Measurements from ENCODE around the gene USPL1.
"Not testable (repeated sequence)": the region's sequence is repeated elsewhere in the genome, so short reads cannot be mapped to it uniquely, and the experiment has no call there.

Gene USPL1

GRCh38 chr13:30617315-30618185 lies at the start of gene USPL1:
Gene USPL1, plus strand, starts transcription at chr13:30617920. Its CDS starts 3,221 bp downstream, at chr13:30621141.
- DNase-seq (ENCODE audit: low read depth in 2 of 2) = peak; percentile 99

DNA sequence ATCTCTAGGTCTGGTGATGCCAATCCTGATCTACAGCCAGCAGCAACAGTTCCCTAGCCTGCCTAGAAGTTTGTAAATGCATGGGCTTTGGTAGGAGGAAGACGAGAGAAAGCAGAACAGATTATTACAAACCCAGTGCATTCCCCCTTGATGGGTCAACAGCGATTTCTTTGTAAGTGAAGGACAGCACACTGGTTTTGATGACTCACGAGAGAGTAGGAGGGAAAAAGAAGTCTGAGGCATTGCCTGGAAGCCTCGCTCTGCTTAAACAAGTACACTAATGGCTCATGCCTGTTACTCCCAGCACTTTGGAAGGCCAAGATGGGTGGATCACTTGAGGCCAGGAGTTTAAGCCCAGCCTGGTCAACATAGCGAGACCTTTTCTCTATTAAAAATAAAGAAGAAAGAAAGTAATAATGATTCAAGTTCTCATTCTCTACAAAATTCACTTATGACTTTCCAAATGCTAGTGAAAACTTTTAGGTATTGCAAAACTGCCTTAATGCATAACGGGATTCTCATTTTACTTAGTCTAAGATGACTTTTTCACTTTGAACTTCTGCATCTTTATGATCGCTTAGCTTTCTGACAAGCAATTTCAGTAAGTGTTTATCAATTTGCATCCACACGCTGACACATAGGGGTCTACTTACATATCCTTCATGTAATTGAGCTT lies 47.7 kb upstream of the USPL1 start:
- peak; percentile 82 to 84 for DNase-seq (ENCODE audit: low read depth in 2 of 2)

DNA sequence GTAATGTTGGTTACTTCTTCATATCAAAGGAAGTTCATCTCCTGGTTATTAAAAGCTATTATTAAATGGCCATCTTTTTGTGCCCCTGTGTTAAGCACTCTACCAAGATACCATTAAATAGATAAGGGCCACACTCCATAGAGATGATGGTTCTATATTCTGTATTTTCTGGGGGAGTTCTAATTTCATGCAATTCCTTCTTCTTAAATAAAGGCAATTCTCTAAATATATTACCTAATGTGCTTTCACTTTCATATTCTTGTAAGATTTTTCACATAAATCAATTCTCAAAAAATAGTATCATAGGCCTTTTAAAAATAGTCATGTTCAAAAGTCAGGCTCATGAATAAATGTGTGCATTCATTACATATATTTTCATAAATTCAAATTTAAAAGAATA lies 47.0 kb upstream of the USPL1 start:
- no peak for DNase-seq (ENCODE audit: low read depth in 2 of 2)

- DNase-seq (ENCODE audit: low read depth in 2 of 2) = peak in 1 of 2 experiments; percentile 27
Measured at GRCh38 chr13:30572859-30573275, 44.9 kb upstream of the USPL1 start.

- no peak for DNase-seq (ENCODE audit: low read depth in 2 of 2)
Measured at GRCh38 chr13:30576528-30576927, 41.2 kb upstream of the USPL1 start.

- peak; percentile 44 to 52 for DNase-seq (ENCODE audit: low read depth in 2 of 2)
Measured at GRCh38 chr13:30577401-30577852, 40.3 kb upstream of the USPL1 start.

DNA sequence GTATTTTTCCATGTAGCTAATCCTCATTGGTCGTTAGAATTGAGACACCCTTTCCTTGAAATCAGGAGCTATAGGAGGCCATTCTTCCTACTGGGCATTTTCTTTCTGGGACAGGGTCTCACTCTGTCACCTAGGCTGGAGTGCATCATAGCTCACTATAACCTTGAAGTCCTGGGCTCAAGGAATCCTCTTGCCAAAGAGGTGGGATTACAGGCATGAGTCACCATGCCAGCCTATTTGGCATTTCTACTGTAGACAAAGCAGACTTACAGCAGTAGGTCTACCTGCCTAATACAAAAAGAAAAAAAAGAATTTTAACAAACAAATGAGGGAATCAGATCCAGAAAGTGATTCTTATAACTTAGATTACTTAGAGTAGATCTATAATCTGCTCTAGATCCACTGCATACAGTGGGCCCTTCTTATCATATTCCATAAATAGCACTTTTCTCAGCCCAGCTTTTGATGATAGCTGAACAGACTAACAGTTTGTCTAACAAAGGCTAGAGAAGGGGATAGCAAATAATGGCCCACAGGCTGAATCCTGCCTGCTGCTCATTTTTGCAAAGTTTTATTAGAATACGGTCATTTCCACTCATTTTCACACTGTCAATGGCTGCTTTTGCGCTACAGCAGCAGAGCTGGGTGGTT lies 36.7 kb upstream of the USPL1 start:
- DNase-seq (ENCODE audit: low read depth in 2 of 2) = no peak

DNA sequence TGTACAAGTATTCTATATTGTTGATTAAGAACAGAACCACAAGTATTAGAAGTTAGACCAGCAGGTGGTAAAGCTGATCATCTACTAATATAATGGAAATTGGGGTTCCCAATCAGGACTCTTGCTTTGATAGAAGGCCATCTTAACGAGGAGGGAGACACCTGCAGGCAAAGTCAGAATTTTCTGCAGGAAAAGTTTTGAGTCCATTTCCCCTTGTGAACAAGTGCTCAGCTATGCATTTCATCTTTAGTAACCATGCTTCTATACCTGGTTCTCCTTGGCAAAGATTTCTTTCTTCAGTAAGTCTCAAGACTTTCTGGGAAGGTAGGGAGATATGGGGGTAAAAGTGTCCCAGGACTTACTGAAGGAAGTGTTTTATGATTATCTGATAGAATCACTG lies 36.1 kb upstream of the USPL1 start:
- no peak for DNase-seq (ENCODE audit: low read depth in 2 of 2)

DNA sequence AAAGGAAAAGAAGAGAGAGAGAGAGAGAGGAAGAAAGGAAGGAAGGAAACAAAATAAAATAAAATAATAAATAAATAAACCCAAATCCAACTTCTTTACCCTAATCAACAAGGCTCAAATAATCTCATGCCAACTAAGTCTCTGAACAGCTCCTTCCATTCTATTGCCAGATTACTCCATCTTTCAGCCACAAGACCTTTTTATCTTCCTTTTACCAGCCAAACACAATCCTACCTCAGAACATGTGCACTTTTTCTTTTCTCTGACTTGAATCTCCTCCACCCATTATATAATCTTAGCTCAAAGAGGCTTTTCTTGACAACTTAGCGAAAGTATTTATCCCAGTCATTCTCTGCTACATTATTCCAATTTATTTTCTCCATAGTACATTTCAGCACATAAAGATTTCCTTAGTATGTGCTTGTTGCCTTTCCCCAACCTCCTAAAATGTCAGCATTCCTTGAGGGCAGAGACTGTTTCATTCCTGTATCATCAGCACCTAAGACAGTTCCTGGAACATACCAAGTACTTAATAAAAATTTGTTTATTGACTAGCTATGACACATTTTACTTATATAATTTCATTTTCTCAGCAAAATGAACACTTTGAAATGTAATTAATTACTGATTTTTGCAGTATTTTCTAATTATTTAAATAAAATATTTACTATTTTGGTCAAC lies 33.5 kb upstream of the USPL1 start:
- DNase-seq (ENCODE audit: low read depth in 2 of 2) = no peak

- no peak for DNase-seq (ENCODE audit: low read depth in 2 of 2)
Measured at GRCh38 chr13:30585748-30586262, 31.9 kb upstream of the USPL1 start.

GRCh38 chr13:30587231-30587630 lies 30.5 kb upstream of the USPL1 start:
- DNase-seq (ENCODE audit: low read depth in 2 of 2) = no peak

DNA sequence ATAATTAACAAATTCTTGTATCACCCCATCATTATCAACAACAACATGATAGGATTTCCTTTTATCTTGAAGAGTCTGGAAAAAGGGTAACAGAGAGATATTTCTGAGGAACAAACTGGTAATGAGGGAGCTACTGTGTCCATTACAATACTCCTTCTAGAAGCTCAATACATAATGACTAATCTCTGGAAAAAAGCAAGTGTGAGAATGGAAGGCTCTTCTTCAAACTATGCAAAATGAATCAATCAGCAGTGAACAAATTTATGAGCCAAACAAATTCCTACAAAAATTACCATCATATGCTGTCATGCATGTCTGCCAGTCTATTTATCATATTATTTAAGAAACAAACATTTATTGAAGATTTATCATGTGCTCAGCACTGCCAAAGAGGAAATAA lies 30.0 kb upstream of the USPL1 start:
- DNase-seq (ENCODE audit: low read depth in 2 of 2) = no peak

GRCh38 chr13:30593001-30593400 lies 24.7 kb upstream of the USPL1 start:
- no peak for DNase-seq (ENCODE audit: low read depth in 2 of 2)

- no peak for DNase-seq (ENCODE audit: low read depth in 2 of 2)
Measured at GRCh38 chr13:30600496-30600895, 17.2 kb upstream of the USPL1 start.

GRCh38 chr13:30601836-30602235 lies 15.9 kb upstream of the USPL1 start:
- no peak for DNase-seq (ENCODE audit: low read depth in 2 of 2)

GRCh38 chr13:30605052-30605451 lies 12.7 kb upstream of the USPL1 start:
- DNase-seq (ENCODE audit: low read depth in 2 of 2) = no peak

DNA sequence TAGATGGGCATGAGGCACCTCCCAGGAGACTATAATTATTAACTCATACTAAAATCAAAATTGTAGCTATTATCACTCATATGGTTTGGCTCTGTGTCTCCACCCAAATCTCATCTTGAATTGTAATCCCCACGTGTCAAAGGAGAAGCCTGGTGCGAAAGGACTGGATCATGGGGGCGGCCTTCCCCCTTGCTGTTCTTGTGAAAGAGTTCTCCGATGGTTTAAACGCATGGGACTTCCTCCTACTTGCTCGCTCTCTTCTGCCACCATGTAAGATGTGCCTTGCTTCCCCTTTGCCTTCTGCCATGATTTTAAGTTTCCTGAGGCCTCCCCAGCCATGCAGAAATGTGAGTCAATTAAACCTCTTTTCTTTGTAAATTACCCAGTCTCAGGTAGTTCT lies 10.5 kb upstream of the USPL1 start:
- DNase-seq (ENCODE audit: low read depth in 2 of 2) = not testable (repeated sequence)

DNA sequence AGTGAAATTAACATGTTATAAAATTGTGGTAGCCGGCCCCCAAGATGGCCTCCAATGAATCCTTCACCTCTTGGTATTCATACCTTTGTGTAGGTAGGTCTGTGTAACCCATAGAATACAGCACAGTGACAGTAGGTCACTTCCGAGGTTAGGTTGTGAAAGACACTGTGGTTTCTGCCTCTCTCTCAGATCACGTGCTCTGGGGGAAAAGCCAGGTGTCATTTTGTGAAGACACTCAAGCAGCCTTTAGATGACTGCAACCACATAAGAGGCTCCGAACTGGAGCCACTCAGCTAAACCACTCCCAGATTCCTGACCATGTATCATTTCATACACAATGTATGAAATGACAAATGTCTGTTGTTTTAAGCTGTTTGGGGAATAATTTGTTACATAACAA lies 9.8 kb upstream of the USPL1 start:
- DNase-seq (ENCODE audit: low read depth in 2 of 2) = no peak

GRCh38 chr13:30608364-30608763 lies 9.4 kb upstream of the USPL1 start:
- DNase-seq (ENCODE audit: low read depth in 2 of 2) = no peak

- no peak for DNase-seq (ENCODE audit: low read depth in 2 of 2)
Measured at GRCh38 chr13:30610311-30610710, 7.4 kb upstream of the USPL1 start.

DNA sequence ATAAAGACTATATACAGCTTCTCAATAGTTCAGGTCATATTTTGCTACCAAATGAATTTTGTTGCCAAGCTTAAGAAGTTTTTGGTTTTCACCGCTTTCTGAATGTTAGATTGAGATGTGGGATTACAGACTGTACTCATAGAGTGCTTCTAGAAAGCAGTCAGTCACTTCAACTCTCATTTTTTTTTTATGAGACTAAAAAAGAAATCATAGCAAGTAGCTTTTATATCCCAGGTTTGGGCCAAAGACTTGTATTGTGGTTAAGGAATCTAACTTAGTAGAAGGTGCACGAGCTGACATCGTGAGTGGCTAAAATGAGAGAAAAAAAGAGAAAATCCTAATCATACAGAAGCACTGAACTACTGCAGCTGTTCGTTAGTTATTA lies 2.2 kb upstream of the USPL1 start:
- DNase-seq (ENCODE audit: low read depth in 2 of 2) = no peak

Measured in fibroblast of skin of left quadriceps (primary cell).